HL-60/S4 treated with retinoic acid at 250 ng/mL for 4 days and 3 days (cell line): ENCODE data around the gene ZNF740.

Experiments
- in situ Hi-C: fragments of 300-500 bp; cut with MboI; formaldehyde crosslinking; loops from 2 replicates; pipeline ENCODE4 v1.7.0; 2022; ENCODE audit warnings: low sequenced_read_pairs

ZNF740 gene

DNA sequence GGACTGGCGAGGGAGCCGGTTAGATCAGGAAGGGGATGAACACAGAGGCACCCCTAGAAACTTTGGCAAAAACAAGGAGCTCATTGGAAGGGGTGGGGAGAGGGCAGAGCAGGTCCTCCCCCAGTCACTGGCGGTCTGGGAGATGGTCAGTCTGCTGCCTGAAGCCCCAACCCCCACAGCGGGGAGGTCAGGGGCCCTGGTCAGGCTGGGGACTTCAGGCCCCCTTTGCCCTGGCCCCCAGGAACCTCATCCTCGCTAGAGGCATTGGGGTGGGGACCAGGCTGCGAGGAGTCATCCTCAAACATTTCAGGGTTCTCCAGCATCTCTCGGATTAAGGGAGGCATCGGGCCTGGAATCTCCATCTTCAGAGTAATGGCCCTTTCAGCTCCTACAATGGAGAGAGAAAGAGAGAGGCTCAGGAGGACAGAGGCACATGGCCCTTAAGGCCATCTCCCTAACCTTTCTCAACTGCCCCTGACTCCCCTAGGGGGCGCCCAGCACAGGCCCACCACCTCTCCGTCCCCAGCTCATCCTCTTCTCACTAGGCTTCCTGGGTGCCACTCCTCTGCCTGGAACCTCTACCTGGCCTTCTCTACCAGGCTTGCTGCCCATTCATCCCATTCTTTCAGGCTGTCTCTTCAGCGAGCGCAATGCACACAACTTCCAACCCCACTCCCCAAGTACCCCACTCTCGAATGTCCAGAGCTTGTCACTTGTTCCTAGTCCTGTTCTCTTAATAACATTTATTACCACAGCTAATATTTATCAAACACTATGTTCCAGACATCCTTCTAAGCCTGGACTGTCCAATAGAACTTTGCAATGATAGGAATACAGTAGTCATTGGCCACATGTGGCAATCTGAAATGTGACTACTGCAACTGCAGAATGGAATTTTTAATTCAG, 31.2 kb downstream of the ZNF740 start:
- in situ Hi-C loops = loop anchor here (10.0 kb wide), 1 partner anchor 73 kb away; no protein-coding TSS in a partner anchor

DNA sequence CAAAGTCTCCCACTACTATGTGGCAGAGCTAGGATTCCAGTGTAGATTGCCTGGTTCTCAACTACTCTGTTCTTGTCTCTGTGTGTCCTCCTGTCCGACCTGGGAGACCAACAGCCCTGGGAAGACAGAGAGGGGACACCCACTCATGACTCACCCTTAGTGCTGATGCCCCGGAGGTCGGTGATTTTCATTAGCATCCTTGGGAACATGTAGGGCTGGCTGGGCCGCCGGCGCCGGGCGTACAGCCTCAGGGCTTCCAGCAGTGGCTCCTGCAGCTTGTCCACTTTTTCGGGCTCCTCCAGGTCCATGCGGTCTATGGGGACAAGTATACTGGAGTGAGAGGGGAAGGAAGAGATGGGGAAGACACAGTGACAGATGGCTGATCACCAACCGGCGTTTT, 32.4 kb downstream of the ZNF740 start:
- in situ Hi-C loops = loop anchor here (10.0 kb wide), 1 partner anchor 72 kb away; no protein-coding TSS in a partner anchor

DNA sequence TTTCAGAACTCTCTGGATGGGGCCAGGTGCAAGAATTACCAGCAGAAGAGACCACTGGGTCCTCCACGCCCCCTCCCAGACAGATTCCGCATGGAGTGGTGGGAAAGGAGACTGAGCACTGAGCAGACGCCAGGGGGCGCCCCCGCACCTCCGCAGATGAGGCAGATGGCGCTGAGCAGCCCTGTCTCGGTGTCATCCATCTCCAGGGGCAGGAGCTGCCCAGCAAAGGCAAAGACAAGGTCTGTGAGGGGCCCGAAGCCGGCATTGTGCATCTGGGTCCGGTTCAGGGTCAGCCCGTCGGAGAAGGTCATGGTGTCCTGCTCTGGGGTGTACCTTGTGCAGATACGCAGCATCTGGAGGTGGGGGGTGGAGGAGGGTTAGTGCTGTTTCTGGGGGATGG, 32.8 kb downstream of the ZNF740 start:
- in situ Hi-C loops = loop anchor here (10.0 kb wide), 1 partner anchor 71 kb away; no protein-coding TSS in a partner anchor

DNA sequence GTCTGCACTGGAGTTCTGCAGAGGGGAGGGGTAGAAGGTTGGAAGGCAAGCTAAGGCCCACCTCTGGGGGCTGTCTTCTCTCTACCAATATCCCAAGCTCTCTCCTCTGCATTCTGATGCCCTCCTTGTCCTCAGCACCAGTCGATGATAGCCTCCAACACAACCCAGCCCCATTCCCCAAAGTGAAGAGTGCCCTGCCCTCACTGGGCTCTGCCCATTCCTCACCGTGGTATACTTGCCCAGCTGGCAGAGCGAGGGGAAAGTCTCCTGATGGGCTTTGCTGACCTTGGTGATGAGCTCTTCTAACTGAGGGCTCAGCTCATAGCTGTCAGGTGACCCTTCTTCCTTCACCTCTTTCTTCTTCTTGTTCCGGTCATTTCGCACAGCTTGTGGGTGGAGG, 33.7 kb downstream of the ZNF740 start:
- in situ Hi-C loops = loop anchor here (10.0 kb wide), 1 partner anchor 71 kb away; no protein-coding TSS in a partner anchor

DNA sequence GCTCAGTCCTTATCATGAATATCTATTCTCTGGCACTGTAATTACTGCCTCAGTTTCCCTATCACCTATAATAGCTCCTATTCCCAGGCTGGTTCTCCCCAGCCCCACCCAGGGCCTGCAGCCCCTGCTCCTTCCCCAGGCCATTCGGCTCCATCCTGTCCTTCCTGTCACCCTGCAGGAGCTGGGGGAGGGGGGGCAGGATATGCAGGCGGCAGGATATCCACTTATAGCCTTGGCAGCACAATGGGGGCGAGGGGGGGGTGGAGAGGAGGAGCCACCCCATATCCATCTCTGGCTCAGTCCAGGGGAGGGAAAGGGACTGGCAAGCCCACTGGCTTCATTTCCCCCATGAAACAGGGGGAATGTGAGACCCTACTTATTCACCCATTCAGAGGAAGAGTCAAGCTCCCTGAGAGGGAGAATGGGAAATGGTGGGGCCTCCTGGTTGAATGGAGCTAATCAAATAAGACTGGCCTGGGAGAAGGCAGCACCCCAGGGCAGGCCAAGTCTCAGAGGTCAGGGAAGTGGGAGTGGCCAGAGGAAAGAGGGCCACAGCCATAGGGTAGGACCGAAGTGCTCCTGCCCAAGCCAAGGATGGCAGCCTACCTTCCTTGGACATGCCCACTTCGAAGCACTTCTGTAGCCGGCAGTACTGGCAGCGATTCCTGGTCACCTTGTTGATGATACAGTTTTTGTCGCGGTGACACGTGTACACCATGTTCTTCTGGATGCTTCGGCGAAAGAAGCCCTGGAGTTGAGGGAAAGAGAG, 34.3 kb downstream of the ZNF740 start:
- in situ Hi-C loops = loop anchor here (10.0 kb wide), 1 partner anchor 70 kb away; no protein-coding TSS in a partner anchor

DNA sequence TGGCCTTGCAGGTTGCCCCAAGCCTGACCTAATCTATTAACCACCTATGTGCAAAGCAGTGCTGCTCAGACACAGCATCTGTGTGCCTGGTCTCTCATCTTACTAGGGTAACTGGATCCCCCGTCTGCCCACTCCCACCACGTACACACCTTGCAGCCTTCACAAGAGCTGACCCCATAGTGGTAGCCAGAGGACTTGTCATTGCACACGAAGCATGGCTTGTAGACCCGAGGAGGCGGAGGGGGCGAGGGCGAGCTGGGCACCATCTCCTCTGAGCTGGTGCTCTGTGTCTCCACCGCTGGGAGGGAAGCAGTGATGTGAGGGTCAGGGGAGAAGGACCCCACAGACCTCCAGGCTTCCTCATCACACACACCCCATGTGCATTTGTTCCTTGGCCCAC, 35.0 kb downstream of the ZNF740 start:
- in situ Hi-C loops = loop anchor here (10.0 kb wide), 1 partner anchor 69 kb away; no protein-coding TSS in a partner anchor

DNA sequence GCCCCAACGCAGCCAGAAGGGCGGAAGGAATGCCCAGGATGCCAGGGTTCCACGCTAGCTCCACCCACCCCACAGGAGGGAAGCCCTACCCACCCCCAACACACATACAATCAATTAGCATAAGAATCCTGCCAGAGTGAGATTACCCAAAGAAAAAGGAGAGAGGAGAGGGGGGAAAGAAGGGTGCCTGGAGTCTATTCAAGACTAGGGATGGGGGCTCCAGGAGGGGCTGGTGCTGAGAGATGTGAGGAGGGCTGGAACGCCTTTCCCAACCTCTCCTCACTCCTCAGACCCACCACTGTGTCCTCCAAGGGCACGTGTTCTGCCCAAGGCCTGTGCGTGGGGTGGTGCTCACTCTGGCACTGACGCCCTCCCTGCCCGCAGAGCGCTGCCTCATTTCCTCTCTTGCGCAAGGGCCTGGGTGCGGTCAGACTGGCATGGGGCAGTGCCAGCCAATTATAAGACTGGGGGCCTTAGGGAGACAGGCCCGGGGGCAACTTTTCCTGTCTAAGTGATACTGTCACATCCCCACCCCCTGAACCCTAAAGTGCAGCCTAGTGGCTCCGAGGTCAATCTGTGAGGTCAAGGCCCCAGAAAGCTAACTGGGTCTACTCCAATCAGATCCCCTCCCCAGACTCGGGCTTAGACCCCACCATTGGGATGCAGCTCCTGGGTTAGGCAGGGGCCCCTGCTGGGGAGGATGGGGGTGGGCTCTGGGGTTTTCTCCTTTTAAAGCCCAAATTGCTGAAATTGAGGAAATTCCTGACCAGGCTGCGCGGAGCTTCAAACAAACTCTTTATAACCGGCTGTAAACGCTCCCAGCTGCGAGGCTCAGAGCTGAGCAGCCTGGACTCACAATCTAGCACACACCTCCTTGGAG, 36.8 kb downstream of the ZNF740 start:
- in situ Hi-C loops = loop anchor here (10.0 kb wide), 1 partner anchor 68 kb away; no protein-coding TSS in a partner anchor

DNA sequence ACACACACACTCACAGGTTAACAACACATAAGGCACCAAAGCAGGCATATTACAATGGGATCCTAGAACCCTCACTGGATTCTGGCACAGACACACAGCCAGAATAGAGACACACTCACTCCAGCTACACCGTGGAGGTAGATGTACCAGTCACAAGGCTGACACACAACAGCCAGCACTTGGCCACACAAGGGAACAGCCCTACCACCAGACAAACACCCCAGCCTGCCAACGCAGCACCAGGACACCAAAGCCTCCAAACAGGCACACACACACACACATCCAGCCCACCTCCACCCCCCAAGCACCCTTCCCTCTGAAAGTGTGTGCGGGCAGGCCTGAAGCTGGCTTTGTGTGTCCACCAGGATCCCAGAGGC, 37.4 kb downstream of the ZNF740 start:
- in situ Hi-C loops = loop anchor here (10.0 kb wide), 1 partner anchor 67 kb away; no protein-coding TSS in a partner anchor

DNA sequence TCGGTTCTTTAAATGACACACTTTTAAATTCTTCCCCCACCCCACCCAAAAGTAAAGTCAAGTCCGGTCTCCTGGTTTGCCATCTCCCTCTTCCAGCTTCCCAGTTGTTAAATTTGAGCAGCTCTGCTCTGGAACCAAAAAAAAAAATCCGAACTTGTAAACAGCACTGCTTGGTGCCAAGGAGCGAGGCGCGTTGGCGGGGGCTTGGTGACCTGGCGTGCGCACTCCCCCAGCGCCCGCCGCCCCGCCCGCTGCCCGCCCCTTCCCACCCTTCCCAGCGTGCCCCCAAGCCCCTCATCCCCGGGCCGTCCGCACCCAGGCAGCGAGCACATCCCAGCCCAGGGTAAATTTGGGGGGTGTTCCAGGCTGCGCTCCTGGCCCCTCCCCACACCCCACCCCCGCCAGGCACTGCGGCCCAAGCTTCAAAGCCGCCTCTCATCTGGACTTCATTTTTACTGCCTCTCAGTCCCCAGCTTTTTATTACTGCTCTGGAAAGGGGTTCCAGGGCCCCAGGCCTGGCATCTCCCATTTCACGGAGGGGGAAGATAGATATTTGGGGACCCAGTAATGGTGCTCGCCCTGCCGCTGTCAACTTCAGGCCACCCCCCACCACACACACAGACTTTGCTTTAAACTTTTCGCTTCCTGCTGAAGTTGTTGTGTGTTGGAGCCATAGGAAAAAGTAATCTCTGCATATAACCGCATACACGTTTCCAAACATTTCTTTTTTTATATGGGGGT, 38.2 kb downstream of the ZNF740 start:
- in situ Hi-C loops = loop anchor here (10.0 kb wide), 1 partner anchor 66 kb away; no protein-coding TSS in a partner anchor

DNA sequence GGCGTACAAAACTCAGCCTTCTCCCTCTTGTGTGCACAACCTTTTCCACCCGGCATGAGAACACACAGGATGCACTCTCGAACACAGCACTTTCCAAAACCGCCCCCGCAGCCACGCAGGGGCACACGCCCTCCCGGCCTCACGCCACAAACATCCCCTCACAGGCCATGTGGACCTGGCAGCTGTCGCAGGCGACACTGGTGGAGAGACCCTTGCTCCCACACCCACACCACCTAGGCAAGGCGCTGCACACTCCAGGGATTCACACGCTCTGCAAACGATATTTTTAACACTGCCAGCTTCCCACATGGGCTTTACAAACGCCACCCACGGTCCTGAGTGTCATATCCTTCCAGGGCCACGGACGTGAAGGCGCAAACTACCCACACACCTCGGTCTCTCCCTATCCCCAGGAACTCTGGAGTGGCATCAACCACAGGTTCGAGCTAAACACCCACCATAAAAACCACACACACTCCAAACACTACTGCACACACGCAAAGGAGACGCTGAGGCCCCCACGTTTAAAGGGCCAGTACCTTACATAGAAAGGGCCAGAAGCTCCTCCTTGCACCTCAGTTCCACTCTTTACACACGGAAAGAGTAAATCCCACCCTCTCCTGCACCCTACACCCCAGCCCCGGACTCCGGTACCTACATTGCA, 38.9 kb downstream of the ZNF740 start:
- in situ Hi-C loops = loop anchor here (10.0 kb wide), 1 partner anchor 65 kb away; no protein-coding TSS in a partner anchor

DNA sequence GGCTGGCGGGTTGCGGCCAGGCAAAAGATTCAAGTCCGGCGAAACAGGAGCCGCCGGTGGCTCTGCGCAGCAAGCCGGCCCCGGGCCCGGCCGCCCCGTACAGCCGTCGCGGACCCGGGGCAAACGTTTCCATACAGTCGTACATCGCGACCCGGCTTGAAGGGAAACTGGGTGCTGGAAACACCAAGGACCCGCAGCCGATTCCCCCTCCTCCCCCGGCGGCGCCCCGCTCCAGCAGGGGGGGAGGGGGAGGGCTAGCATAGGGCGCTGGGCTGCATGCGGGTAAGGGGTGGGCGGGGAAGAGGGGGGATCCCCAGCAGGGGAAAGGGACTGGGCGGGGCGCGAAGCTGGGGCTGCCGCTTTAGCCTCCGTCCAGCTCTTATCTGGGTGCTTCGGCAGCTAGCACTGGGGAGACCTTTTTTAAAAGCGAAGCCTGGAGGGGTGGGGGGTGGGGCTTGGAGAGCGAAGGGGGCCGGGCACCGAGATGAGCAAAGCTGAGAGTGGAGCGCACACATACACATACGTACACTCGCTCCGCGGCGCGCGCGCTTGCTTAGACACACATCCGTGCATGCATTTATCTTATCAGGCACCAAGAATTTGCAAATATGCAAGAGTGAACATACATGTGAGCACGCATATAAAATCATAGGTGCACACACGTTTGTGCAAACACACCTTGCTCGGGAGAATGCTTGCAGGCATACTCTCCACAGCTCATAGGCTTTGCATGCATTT, 39.6 kb downstream of the ZNF740 start:
- in situ Hi-C loops = loop anchor here (10.0 kb wide), 1 partner anchor 65 kb away; no protein-coding TSS in a partner anchor

DNA sequence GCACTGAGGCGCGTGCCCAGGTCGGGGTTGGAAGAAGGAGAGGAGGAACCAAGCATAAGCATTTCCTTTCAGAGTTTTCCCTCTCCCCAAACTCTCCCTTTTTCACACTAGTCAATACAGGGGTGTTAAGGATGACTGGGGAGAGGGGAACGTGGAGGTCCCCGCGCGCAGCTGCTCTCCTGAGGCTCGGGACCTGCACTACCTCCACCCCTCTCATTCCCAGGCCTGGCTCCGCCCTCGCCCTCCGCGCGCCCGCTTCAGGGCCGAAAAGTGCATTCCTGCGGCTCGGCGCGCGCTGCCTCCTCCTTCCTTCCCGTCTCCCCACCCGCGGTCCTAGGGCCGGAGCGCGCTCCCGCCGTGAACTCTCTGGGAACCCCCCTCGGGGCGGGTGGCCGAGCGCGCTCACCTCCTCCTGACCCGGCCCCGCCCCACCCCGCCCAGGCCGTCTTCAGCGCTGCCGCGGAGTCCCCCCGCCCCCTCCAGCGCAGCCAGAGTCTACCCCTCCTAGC, 40.2 kb downstream of the ZNF740 start:
- in situ Hi-C loops = no loop called here

DNA sequence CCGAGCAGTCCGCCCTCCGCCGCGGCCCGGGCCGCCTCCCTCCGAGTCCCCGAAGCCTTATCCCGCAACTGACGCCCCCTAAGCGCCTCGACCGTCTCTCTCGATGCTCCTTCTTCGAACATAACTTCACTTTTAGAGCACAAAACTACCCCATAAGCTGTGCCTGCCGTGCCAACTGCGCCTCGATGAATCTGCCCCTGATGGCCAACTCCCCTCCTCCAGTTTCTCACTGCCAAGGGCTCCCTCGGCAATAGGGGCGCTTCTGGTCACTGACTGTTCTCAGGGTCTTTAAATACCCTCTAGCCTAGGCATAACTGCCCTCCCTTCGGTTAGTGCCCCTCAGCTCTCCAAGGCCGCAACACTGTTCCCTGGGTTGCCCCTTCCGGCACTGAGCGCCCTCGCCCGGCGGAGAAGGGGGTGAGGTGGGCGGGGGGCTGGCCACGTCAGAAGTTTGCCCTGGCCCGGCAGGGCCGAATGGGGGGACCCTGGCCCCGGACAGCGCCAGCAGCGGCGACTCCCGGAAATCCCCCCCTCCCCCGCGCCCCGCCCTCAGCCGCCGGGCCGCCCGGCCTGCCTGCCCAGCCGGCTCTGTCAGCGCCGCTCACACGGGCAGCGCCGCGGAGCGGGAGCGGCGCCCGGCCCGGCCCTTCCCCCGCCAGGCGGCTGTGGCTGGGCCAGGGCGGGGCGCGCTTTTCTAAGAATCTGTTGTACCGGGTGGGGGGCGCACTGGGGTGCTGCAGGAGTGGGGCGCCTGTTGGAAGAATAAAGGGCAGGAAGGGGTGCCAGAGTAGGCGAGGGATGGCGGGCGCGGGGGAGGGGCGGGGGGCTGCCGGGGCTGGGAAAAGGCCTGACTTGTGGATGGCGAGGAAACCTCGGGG, 40.9 kb downstream of the ZNF740 start:
- in situ Hi-C loops = no loop called here

DNA sequence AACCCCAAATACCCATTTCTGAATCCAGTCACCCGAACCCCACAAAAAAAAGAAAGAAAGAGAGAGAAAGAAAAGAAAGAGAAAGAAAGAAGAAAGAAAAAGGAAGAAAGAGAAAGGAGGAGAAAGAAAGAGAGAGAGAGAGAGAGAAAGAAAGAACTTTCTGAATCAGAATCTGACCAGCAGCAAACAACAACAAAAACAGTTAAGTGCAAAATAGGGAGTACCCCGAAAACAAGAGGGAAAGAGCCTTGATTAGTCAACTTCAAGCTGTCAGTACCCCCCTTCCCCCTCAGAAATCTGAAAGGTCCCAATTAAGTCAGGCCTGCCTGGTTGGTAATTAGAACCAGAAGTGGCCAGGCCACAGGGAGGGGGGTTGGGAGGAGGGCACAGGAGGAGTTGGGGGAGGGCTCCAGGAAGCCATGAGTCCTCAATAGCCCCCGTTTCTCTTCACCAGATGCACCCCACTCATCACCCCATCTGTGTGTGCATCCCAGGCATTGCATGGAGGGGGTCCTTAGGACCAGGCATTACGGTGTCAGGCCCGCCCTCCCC, 41.7 kb downstream of the ZNF740 start:
- in situ Hi-C loops = no loop called here

DNA sequence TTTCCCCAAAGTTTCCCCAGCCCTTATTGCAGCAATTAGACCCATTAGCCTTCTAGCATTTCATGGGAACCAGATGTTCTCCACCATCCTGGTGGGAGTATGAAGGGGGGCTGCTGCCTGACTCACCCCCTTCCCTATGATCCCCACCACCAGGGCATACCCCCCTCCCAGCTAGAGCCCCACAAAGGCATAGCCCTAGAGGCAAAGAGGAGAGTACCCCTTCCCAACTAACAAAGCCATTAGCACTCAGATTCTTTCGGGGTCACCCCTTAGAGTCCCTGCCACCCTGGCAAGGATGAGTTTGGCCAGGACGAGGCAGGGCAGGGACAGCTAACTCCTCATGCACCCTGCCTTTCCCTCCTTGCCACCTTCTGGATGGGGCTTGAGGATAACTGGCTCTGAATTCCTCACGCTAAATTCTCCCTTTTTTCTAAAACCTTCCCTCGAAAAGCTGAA, 42.3 kb downstream of the ZNF740 start:
- in situ Hi-C loops = no loop called here

DNA sequence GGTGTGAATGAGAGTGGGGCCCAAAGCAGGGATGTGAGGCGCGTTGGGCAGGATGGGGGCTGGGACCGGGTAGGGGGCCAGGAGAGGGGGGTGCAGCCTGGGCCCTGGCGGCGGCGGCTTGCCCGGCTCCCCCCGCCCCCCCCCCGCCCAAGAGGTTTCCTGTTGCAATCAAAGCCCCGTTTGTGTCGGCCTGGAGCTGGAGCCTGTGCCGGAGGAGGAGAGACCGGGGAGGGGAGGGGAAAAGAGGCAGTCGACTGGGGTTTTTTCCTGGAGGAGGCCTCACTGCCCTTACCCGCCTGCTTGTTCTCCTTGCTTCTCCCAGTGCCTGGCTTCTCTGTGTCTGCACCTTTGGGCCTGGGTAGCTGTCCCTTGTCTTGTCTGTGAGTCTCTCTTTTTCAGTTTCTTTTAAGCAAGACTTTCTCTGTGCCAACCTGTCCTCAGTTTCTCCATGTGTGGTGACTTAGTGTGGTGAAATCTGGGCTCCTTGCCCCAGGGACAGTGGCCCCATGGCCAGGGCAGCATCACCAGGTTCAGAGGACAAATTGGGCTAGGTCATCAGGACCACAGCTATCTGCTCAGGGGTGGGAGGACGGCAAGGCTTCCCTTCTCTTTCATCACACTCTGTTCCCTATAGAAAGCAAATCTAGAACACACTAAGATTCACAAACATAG, 43.0 kb downstream of the ZNF740 start:
- in situ Hi-C loops = no loop called here
